Measurements from ENCODE around the gene SLC16A12.
"Not testable (repeated sequence)": the region's sequence is repeated elsewhere in the genome, so short reads cannot be mapped to it uniquely, and the experiment has no call there.

The SLC16A12 gene

DNA sequence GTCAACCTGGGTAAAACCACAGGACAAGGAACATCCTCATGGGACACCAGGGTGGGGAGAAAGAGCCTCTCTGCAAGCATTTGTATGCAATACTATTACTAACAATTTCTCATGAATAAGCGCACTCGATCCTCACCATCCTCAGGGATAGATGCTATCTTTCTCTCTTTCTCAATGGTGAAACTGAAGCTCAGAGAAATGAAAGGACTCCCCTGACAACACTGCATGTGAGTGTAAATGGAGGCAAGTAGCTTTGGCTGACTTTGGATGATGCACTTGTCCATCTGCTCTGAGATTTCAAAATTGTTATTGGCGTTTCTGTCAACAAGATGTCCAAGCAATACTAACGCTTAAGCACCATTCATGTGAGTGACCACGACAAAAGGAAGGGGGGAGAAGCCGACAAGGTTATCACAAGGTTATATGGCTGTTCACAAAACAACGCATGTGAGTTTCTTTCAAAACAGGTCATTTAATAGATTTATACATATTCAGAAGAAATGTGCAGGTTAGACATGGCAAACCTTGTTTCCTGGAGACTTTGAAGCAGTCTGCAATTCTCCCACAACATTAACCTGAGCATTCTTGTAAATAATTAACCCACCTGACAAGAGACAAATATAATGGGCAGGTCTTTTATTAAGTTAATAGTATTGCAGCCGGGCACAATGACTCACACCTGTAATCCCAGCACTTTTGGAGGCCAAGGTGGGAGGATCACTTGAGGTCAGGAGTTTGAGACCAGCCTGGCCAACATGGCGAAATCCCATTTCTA lies 67.0 kb downstream of the SLC16A12 start:
- FAIRE-seq = no peak

DNA sequence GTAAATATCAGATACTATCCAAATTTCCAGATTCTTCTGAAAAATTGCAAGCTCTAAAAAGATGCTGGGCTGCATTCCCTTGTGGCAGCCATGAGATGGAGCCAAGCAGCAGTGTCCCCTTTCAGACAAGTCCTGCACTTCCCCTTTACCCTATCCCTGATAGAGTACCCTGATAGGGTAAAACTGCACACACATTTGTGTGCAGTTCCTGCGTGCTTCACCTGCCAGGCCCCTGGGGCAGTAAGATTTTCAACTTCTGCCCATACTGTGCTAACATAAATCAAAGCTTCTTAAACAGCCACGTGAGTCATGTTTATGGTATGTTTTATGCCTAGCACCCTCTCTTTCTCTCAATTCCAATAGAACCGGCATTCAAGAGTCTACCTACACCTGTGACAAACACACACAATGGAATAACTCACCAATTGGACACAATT lies 68.8 kb downstream of the SLC16A12 start:
- FAIRE-seq = no peak

DNA sequence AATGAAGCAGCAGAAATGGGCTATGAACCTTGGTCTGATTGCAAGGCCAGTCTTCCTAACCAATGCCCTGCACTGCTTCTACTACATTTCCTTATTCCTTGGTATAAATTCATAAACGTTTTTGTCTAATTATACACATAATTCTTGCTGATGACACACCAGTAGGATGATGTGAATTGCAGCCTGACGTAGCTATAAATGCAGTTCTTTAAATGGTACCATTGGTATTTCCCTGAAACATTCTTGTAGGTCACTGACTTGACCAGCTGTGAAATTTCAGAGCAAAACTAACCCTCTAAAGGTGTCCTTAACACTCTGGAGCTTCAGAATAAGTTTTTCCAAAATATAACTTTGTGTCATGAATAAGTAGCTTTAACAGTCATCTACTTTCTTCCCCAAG lies 70.2 kb downstream of the SLC16A12 start:
- no peak for FAIRE-seq

DNA sequence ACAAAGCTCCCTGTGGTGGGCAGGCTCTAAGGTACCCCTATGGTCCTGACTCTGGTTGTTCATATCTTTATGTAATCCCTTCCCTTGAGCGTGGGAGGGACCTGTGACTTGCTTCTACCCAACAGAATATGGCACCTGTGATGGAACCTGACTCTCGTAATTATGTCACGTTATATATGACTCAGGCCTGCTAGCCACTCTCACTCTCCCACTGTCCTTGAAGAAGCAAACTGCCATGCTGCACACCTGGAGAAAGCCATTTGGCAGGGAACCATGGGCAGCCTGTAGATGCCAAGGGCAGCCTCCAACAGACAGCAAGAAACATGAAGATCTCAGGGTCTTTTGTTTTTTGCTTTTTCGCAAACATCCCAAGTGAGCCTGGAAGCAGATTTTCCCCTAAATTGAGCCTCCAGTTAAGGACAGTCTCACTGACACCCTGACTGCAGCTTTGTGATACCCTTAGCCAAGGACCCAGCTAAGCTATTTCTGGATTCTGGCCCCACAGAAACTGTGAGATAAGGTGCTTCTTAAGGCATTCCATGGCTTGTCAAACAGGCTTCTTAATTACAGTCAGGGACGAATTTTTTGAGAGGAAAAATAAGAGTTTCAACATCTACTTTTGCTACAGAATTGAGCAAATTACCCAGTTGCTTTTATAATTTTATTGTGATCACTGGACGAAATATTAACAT lies 71.4 kb downstream of the SLC16A12 start:
- FAIRE-seq = no peak

DNA sequence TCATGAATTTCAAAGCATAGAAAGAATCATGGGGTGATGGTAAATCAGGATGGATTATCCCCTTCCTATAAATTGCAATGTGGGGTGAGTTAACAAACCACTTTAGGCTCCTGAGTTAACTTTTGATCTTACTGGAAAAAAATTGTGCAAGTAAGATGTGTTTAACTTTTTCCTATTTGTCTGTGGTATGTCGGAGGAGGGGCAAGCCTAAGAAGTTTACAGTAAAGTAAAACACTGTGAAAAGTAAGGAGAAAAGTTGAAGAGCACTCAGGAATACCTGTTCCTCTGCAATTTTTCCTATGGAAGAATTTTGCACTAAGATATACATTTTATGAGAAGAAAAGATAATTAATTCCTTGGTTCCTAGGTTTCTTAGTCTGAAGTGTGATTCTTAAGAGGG lies 76.6 kb downstream of the SLC16A12 start:
- FAIRE-seq = no peak

DNA sequence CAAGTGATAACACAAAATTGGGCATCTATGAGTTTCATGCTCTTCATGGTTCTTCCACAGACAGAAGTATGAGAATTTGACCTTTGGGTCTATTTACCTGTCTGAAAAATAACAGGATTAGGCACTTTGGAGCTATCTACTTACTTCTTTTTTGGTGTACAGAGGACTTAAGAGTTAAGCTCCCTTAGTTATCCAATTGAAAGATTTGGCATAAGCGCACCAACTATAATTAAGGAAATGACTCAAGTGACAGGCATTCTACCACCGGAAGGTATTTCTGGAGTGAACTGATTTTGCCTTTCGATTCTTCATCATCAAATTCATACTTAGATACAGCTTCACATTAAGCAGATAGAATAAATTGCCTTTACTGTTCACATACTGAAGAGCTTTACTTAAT lies 77.1 kb downstream of the SLC16A12 start:
- FAIRE-seq = no peak

DNA sequence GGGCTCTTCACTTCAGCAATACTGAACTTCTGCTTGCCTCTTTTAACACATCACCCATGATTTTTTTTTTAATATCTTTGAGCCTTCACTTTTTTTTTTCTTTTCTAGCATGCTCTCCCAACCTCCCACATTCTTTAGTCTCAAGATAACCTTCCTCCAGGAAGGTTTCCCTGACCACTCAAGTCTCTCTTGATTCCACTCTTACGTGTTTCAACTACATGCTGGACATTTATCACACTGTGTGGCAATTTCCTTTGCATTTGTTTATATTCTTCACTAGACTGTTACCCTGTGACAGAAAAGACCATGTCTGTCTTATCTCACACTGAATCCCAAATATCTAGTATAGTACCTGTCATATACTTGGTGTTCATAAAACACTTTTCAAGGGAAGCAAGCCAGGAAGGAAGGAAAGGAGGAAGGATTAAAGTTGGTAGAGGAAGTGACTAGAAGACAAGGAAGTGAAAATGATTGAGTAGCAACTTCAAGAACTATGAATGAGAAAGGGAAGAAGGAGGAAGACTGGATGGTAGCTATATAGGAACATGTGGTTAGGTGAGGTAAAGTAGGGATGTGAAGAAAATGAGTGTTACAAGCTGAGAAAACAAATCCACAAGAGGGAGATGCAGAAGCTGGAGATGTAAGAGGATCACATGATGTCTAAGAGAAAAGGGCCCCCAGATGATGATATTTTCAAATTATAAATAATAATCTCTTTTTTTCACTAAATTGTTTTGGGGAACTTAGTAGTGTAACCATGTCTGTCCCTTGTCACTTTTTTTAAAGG lies 80.6 kb downstream of the SLC16A12 start:
- no peak for FAIRE-seq

DNA sequence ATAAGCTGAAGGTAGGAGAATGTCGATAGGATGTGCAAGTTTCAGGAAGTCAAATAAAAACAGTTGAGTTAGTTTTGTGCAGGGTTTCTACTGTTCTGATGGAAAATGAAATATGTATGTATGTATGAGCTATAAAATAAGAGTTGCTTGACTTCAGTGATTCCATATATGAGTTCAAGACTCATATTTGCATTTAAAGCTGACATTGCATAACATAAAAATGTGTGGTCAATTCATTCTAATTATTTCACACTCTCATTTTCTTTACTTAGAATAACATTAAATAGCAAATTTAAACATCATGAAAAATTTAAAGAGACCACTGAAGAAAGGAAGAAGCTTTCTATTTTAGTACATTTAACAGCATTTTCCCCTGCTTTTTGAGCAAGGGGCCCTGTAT lies 83.2 kb downstream of the SLC16A12 start:
- FAIRE-seq = no peak

DNA sequence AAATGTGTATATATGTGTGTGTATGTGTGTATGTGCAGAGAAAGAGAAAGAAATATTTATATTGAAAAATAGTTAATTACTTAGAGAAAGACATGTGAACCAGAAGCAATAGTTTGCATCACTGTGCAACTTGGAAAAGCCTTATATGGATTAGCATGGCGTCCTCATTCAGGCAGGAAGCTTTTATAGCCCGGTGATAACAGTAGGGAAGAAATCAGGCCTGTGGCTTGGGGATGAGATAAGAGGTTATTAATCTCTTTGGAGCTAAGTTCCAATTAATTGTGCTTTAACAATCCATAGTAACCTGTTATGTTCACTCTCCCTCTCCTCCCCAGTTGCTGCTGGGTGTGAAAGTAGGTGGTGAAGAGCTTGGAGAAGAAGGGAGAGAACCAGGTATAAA lies 84.5 kb downstream of the SLC16A12 start:
- no peak for FAIRE-seq

DNA sequence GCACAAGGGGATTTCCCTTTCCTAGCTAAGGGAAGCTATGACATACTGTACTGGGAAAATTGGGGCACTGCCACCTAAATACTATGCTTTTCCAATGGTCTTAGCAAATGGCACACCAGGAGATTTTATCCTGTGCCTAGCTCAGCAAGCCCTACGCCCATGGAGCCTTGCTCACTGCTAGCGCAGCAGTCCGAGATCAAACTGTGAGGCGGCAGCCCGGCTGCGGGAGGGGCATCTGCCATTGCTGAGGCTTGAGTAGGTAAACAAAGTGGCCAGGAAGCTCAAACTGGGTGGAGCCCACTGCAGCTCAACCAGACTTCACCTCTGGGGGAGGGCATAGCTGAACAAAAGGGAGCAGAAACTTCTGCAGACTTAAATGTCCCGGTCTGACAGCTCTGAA lies 90.6 kb downstream of the SLC16A12 start:
- not testable (repeated sequence) for FAIRE-seq

DNA sequence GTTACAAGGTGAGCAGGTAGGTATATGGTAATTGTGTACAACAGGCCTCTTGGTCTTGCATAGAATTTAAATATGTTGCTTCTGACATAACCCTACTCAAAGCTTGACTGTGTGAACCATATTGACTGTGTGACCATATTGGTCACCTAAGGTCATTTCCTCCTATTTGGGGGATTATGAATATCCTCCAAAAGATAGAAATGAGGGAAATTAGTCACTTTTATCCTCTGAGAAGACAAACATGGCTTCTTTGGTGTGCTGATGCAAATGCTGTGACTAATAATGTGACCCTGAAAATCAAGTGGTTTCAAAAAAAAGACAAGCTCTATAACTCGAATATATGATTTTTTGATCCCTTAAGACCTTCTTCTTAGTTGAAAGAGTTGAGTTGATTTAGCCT lies 93.1 kb downstream of the SLC16A12 start:
- FAIRE-seq = no peak

DNA sequence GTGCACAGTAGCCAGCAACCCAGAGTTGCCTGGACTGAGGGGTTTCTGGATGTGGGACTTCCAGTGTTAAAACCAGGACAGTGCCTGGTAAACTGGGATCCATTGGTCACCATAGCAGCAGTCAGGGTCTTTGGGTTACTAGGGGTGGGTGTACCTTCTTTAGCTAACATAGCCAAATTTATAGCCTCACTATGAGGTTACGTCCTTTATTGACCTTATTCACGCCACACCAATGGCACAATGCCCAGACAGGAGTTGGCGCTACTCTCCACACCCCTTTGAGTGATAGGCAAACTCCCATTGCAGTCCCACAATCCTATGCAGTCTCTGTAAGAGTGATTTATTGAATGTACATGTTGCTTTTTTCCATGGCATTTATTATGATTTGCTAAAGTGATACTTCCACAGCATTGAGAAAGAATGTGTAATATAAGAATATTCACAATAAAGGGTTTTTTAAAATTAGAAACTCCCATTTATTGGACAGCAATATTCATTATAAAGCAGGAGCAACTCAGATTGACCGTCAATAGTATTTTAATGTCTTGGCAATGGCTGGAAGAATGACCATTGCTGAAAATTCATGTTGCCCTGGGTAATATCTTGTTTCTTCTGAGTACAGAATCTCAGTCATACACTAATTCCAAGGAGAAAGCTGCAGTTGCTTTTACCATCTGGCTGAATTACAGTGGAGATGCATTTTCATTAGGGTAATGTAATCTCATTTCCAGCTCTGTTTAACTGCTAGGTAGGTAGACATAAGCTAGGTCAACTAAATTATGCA lies 95.0 kb downstream of the SLC16A12 start:
- no peak for FAIRE-seq

DNA sequence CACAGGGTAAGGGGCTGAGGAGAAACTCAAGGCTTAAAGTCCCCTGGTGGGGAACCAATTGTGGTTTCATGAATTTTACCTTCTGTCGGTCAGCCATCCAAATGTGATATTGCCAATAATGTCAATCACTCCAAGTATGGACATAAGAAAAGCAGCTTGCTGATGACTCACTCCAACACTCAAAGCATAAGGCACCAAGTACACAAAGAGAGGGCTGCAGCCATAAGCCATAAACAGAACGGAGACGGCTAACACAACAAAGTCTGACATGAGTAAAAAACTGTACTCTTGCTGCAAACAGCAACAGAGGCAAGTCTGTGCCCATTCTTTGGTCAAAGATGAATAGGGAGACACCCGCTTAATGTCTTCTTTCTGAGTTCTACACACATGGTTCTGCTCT lies 96.9 kb downstream of the SLC16A12 start:
- no peak for FAIRE-seq

DNA sequence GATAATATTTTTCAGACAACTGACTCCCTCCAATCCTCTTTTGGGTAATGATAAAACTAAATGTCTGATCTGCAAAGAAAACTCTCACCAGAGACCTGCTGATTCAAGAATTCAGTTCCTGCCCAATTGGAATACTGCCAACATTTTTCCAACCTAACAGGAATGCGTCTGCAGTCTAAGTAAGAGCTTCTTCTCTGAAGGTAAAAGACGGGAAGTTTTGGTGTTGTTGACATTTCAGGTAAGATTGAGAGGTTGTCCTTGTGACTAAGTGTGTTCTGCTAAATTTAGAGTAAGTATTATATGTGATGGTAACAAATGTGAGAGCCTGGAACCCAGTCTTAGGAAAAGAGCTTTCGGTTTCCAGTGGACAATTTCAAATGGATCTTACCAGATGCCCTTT lies 103.4 kb downstream of the SLC16A12 start:
- no peak for FAIRE-seq

DNA sequence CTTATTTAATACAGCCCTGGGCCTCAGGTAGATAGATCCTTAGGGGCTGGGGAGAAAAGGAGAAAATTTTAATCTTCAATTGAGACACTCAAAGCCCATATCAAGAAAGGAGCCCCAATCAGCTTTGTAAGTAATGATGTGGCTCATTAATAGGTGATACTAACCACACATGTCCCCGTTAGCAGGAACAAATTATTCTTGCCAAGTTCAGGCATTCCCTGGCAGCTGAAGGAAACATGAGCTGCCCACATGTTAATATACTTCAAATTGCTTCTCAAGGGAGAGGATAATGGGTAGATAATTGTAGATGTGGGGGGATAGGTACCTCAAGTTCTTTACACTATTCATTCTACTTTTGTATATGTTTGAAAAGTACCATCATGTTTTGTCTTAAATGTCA lies 106.5 kb downstream of the SLC16A12 start:
- FAIRE-seq = no peak

DNA sequence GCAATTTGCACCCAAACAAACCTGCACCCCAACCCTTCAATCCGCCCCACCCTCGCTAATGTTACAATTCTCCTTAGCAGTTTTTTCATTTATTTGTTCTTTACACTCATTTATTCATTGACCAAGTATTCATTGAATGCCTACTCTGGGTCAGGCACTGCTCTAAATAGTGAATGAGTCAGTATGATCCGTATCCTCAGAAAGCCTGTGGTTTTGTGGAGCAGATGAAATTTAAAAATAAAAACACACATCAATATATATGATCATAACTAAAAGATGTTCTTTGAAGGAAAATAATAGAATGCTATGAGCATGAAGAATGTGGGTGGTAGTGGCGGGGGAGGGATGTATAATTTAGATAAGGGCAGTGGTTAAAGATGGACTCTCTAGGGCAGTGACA lies 107.8 kb downstream of the SLC16A12 start:
- no peak for FAIRE-seq

DNA sequence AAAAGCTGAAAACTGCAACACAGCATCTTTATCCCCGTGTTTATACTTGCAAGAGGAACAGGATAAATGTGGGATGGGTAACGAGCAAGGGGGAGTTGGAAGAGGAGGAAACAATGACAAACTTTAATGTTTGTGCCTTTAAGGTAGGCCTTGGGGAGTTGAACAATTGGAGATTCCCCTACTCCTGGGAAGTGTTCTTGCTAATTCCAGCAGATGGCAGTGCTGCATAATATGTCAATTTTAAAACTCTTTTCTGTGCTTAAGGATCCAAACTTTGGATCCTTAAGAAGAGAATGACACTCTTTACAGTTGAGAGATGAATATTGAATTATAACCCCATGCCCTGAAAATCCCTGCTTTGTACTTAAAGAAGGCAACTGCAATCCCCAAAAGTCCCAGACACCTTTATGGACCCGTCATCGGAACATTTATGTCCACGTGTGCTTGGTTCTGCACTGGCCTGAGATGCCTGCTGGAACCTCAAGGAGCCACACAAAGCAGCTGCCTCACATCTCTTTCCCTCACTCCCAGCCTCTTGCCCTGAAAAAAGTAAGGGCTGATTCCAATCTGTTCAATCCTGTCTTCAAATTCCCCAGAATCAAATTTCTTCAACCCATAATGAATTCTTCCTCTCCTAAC lies 109.0 kb downstream of the SLC16A12 start:
- FAIRE-seq = peak; percentile 97

DNA sequence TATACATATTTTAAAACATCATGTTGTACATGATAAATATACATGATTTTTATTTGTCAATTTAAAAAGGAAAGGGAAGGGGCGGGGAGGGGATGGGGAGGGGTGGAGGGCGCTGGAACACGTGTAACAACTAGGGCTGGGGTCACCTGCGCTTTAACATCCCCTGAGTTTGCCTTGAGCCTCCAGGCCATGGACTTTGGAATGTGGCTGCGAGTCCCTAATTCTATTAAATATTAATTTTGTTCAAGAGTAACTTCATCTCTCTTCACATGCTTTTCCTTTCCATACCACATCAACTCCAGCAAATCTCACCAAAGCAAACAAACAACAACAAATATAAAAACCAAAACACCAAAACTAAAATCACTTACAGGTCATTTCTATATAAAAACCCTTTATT lies 110.4 kb downstream of the SLC16A12 start:
- peak; percentile 11 for FAIRE-seq

DNA sequence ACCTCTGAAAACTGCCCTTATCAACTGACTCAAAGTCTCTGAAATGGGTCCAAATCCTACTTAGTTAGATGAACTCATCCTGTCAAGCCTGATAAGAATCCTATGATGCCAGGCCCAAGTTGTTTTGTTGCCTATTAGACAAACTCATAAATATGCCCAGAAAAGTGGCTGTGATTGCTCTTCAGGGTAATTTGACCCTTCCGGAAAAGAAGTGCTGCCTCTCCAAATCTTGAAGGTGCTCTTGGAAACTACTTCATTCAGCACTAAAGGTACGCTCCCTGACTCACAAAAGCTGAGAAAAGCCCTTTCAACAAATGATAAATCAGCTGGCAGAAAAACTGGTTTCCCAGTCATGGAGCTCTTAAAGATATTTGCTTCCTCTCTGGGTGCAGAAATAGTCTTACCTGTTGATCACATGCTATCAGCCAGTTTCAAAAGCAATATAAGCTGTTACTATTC lies 114.3 kb downstream of the SLC16A12 start:
- no peak for FAIRE-seq

DNA sequence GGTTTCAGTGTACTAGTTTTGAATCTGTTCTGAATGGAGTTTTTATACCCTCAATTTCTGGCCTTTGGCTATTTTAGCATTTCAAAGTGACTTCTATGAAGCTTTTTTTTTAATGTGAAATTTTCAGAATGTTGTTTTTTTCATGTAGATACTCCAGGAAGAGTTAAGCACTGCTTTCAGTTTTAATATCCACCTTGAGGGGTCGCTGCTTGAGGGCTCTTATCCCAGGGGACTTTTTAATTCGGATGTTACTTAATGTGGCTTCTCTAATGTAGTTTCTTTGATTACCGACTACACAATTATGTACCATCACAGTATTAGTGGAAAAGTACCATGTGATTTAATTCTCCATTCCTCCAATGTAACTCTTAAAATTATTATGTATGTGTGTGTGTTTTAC lies 115.8 kb downstream of the SLC16A12 start:
- FAIRE-seq = no peak

DNA sequence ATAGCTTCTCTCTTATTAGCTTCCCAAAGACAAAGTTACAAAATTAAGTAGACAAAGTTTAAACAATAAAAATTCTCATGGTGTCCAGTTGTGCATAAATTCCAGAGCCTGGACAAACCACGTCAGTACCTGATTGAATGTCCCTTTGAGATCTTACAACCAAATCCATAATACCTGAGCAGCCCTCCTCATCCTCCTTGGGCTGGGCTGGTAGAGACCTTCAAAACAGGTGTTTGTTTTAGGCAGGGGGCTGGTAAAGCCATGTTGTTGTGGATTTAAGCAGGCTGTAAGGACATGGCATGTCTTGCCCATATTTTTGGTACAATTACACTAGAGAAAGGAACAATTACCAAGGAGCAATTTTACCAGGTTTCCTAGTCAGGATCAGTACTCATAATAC lies 118.9 kb downstream of the SLC16A12 start:
- FAIRE-seq = no peak
